Osteoblast (primary cell): ENCODE results near the gene DLG4. TPM values are rescaled to one million over a fixed set of nuclear protein-coding genes. Genes with fewer than 3 reads are reported as not detected.
A peak's percentile ranks its signal among the peaks of the same experiment; 100 is the strongest.

ENCODE experiments used
- DNase-seq: peaks from one replicate; pipeline ENCODE4 v3.0.0; 2011; ENCODE audit warnings: low spot score, mixed read lengths; ENCODE audit not compliant: insufficient read length; ENCODE audit errors: missing footprints
- H2AFZ ChIP-seq: 2 replicates; pipeline ENCODE4 v1.6.0; 2011; ENCODE audit warnings: mild to moderate bottlenecking, low read length
- H3K27ac ChIP-seq: 2 replicates; pipeline ENCODE4 v1.5.1; 2011; ENCODE audit warnings: mild to moderate bottlenecking, low read depth, low read length, moderate library complexity
- H3K27me3 ChIP-seq: 2 replicates; pipeline ENCODE4 v1.6.0; 2012; ENCODE audit warnings: mild to moderate bottlenecking, control low read depth, inconsistent platforms, low read length, moderate library complexity; ENCODE audit not compliant: insufficient read depth
- H3K36me3 ChIP-seq: 2 replicates; pipeline ENCODE4 v1.5.1; 2011; ENCODE audit warnings: mild to moderate bottlenecking, low read length, control low read depth, moderate library complexity; ENCODE audit not compliant: insufficient read depth
- H3K4me1 ChIP-seq: 2 replicates; pipeline ENCODE4 v1.5.1; 2011; ENCODE audit warnings: mild to moderate bottlenecking, low read length, control low read depth, moderate library complexity; ENCODE audit not compliant: insufficient read depth
- H3K4me2 ChIP-seq: 2 replicates; pipeline ENCODE4 v1.6.0; 2011; ENCODE audit warnings: mild to moderate bottlenecking, low read length; ENCODE audit not compliant: insufficient read depth
- H3K4me3 ChIP-seq: fragments of 200-600 bp; sonication (generic); 3 replicates; pipeline ENCODE4 v1.5.1; 2012; ENCODE audit warnings: mild to moderate bottlenecking, low read length, inconsistent platforms; ENCODE audit not compliant: insufficient read depth
- H3K79me2 ChIP-seq: 2 replicates; pipeline ENCODE4 v1.6.0; 2012; ENCODE audit warnings: mild to moderate bottlenecking, low read length, control low read depth, inconsistent platforms; ENCODE audit not compliant: insufficient read depth
- H3K9me3 ChIP-seq: 2 replicates; pipeline ENCODE4 v1.5.1; 2011; ENCODE audit warnings: low read depth, low read length, control low read depth
- H4K20me1 ChIP-seq: 2 replicates; pipeline ENCODE4 v1.6.0; 2012; ENCODE audit warnings: mild to moderate bottlenecking, low read length, control low read depth; ENCODE audit not compliant: insufficient read depth
- CTCF ChIP-seq: IDR thresholded peaks from 2 replicates; pipeline ENCODE4 v1.5.1; 2011; ENCODE audit warnings: mild to moderate bottlenecking, low read depth, low read length, moderate library complexity; ENCODE audit errors: extremely low read depth
- total RNA-seq: library from RNA; depleted of rRNA; stranded (reverse); fragments of >200 nt; gene quantifications from 2 replicates; pipeline ENCODE4 v1.2.3, GENCODE V29; 2012

DLG4 gene
- total RNA-seq, 1 donor: 10.1 TPM

DNA sequence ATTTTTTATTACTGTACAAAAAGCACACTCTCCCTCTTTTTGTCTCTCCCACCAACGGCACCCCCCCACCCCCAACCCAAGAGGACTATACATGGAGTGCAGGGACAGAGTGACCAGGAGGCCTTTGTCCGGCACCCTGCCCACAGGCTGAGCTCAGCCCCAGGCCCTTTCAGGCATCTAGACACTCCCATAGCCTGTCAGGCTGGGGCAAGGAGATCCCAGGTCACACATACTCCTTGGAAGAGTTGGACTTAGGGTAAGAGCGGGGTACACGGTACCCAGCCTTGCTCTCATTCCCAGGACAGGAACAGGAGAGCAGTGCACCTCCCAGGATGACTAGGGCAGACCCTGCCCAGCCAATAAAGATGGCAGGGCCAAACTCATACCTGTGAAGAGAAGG, 40.5 kb upstream of the DLG4 start:
- no peak for TF ChIP-seq CTCF
- Histone ChIP-seq H4K20me1 (no peaks in the 10 kb centered on the region), H3K9me3 (no peaks in the 10 kb centered on the region), H2AFZ (no peak overlapping the region), H3K27ac (no peak overlapping the region), H3K36me3 (peaks cover 30% of the 10 kb centered on the region), H3K4me2 (no peak overlapping the region), H3K4me3 (no peak overlapping the region), H3K27me3 (peaks cover 15% of the 10 kb centered on the region), H3K79me2 (no peaks in the 10 kb centered on the region), H3K4me1 (peaks cover 19% of the 10 kb centered on the region)
- peak; percentile 50 for DNase-seq

DNA sequence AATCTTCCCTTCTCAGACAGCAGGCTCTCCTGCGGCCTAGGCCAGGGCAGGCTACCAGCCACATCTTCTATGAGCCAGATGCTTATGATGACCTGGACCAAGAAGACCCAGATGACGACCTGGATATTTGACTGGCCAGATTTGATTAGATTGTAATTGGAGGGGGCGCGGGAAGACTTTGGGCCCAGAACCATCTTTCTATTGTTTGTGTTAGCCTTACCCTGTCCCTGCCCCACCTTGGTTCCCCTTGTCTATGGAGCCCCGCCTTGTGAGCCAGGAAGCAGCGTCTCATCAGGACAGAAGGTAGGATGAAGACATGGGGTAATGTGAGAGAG, 39.9 kb upstream of the DLG4 start:
- TF ChIP-seq CTCF: no peak
- Histone ChIP-seq H3K27ac (no peak overlapping the region), H2AFZ (no peak overlapping the region), H3K4me3 (no peak overlapping the region), H3K79me2 (peaks cover 1% of the 10 kb centered on the region), H3K27me3 (peaks cover 15% of the 10 kb centered on the region), H3K4me1 (peaks cover 17% of the 10 kb centered on the region), H3K9me3 (no peaks in the 10 kb centered on the region), H3K36me3 (peaks cover 36% of the 10 kb centered on the region), H3K4me2 (no peak overlapping the region), H4K20me1 (no peaks in the 10 kb centered on the region)
- DNase-seq: peak; percentile 63

- no peak overlapping the region for H2AFZ ChIP-seq
- H3K4me2 ChIP-seq: no peak overlapping the region
- H3K27me3 ChIP-seq: peaks cover 15% of the 10 kb centered on the region
- no peaks in the 10 kb centered on the region for H4K20me1 ChIP-seq
- H3K79me2 ChIP-seq: peaks cover 5% of the 10 kb centered on the region
- peaks cover 41% of the 10 kb centered on the region for H3K36me3 ChIP-seq
- no peak overlapping the region for H3K27ac ChIP-seq
- no peak overlapping the region for H3K4me3 ChIP-seq
- H3K4me1 ChIP-seq: peaks cover 16% of the 10 kb centered on the region
- no peaks in the 10 kb centered on the region for H3K9me3 ChIP-seq
- DNase-seq: peak; percentile 90
- TF ChIP-seq CTCF: no peak
Observed at GRCh38 chr17:7258731-7259554, 39.3 kb upstream of the DLG4 start.

GRCh38 chr17:7256766-7257456, 37.3 kb upstream of the DLG4 start:
- Histone ChIP-seq H3K4me1 (peaks cover 16% of the 10 kb centered on the region), H3K79me2 (peaks cover 16% of the 10 kb centered on the region), H3K9me3 (no peaks in the 10 kb centered on the region), H3K4me2 (no peak overlapping the region), H3K27ac (no peak overlapping the region), H3K27me3 (peaks cover 5% of the 10 kb centered on the region), H3K36me3 (peaks cover 41% of the 10 kb centered on the region), H4K20me1 (no peaks in the 10 kb centered on the region), H3K4me3 (no peak overlapping the region), H2AFZ (no peak overlapping the region)
- no peak for DNase-seq
- no peak for TF ChIP-seq CTCF
